Activated CD8-positive, alpha-beta T cell treated with anti-CD3 and anti-CD28 coated beads for 36 hours (primary cell): Measurements from ENCODE around the gene EPHA1. TPM values are rescaled to one million over a fixed set of nuclear protein-coding genes. Genes with fewer than 3 reads are reported as not detected.
"Not testable (repeated sequence)": the region's sequence is repeated elsewhere in the genome, so short reads cannot be mapped to it uniquely, and the experiment has no call there.

Experiments
- ATAC-seq: fragments of 200-7000 bp; cut with Tn5 transposase; one replicate; pipeline ENCODE4 v1.10.0; 2021; ENCODE audit warnings: mild to moderate bottlenecking, moderate library complexity
- CTCF ChIA-PET: fragments of 350-600 bp; sonication (Branson Sonifier 250); formaldehyde crosslinking; loops from one replicate; lab custom pipeline; 2021; ENCODE audit warnings: antibody characterized with exemption; lab: Charles Lee
- POLR2A ChIA-PET: fragments of 350-600 bp; sonication (Branson Sonifier 250); formaldehyde crosslinking; loops from one replicate; lab custom pipeline; 2021; ENCODE audit warnings: antibody characterized with exemption; lab: Charles Lee
- DNase-seq: peaks from one replicate; pipeline ENCODE4 v3.0.0-alpha.2; 2020
- H3K27ac Mint-ChIP-seq: one replicate; pipeline ENCODE4 v1.8.0; 2021; ENCODE audit warnings: mild to moderate bottlenecking, mixed read lengths
- H3K27me3 Mint-ChIP-seq: one replicate; pipeline ENCODE4 v1.8.0; 2021; ENCODE audit warnings: mixed read lengths
- H3K36me3 Mint-ChIP-seq: one replicate; pipeline ENCODE4 v1.8.0; 2021; ENCODE audit warnings: low read depth, mixed read lengths
- H3K4me1 Mint-ChIP-seq: one replicate; pipeline ENCODE4 v1.8.0; 2021; ENCODE audit warnings: low read depth, mixed read lengths
- H3K4me3 Mint-ChIP-seq: one replicate; pipeline ENCODE4 v1.8.0; 2021; ENCODE audit warnings: mild to moderate bottlenecking, moderate library complexity, mixed read lengths
- H3K9me3 Mint-ChIP-seq: one replicate; pipeline ENCODE4 v1.8.0; 2021; ENCODE audit warnings: mixed read lengths
- intact Hi-C: fragments of 100-400 bp; cut with micrococcal nuclease; formaldehyde crosslinking; loops from one replicate; pipeline ENCODE4 v1.10.0; 2022
- total RNA-seq, 2 experiments: library from RNA; stranded (reverse); gene quantifications; one replicate each; pipeline ENCODE4 v1.2.3, GENCODE V29; 2021
- TF ChIP-seq, protein P1 (sequence below): fragments of 200-600 bp; IDR thresholded peaks from one replicate; pipeline ENCODE4 v1.8.0; 2022; ENCODE audit warnings: antibody characterized with exemption, mild to moderate bottlenecking

EPHA1 gene
- total RNA-seq, 2 experiments from 2014 or later: 2.4 to 2.8 TPM

- H3K36me3 Mint-ChIP-seq: no peaks in the 10 kb centered on the region
- no peaks in the 10 kb centered on the region for H3K9me3 Mint-ChIP-seq
- CTCF ChIA-PET: interaction anchor here (1.0 to 1.3 kb wide), 3 partner anchors 10 to 186 kb away, joined by 3 to 7 read pairs (median 3); no protein-coding TSS in a partner anchor
- TF ChIP-seq, protein P1, sequence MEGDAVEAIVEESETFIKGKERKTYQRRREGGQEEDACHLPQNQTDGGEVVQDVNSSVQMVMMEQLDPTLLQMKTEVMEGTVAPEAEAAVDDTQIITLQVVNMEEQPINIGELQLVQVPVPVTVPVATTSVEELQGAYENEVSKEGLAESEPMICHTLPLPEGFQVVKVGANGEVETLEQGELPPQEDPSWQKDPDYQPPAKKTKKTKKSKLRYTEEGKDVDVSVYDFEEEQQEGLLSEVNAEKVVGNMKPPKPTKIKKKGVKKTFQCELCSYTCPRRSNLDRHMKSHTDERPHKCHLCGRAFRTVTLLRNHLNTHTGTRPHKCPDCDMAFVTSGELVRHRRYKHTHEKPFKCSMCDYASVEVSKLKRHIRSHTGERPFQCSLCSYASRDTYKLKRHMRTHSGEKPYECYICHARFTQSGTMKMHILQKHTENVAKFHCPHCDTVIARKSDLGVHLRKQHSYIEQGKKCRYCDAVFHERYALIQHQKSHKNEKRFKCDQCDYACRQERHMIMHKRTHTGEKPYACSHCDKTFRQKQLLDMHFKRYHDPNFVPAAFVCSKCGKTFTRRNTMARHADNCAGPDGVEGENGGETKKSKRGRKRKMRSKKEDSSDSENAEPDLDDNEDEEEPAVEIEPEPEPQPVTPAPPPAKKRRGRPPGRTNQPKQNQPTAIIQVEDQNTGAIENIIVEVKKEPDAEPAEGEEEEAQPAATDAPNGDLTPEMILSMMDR: no peak
- DNase-seq (no peak), ATAC-seq (peak; percentile 51)
- POLR2A ChIA-PET: no interaction called here
- H3K4me3 Mint-ChIP-seq: no peak overlapping the region
- intact Hi-C loops: no loop called here
- H3K27me3 Mint-ChIP-seq: no peaks in the 10 kb centered on the region
- peaks cover 6% of the 10 kb centered on the region for H3K4me1 Mint-ChIP-seq
- H3K27ac Mint-ChIP-seq: peak overlapping the region; percentile 52
These were observed 18.0 kb upstream of the EPHA1 start for GRCh38 chr7:143426479-143427142.

DNA sequence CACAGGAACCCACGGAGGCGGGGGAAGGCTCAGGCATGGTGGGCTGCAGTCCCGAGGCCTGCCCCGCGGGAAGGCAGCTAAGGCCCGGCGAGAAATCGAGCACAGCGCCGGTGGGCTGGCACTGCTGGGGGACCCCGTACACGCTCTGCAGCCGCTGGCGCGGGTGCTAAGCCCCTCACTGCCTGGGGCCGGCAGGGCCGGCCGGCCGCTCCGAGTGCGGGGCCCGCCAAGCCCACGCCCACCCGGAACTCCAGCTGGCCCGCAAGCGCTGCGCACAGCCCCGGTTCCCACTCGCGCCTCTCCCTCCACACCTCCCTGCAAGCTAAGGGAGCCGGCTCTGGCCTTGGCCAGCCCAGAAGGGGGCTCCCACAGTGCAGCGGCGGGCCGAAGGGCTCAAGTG is 15.8 kb upstream of the EPHA1 start:
- CTCF ChIA-PET: interaction anchor here (1.3 to 1.6 kb wide), 2 partner anchors 8 to 184 kb away, joined by 3 to 6 read pairs; no protein-coding TSS in a partner anchor
- H3K27me3 Mint-ChIP-seq, intact Hi-C loops, ATAC-seq, H3K4me3 Mint-ChIP-seq, H3K4me1 Mint-ChIP-seq, H3K9me3 Mint-ChIP-seq, H3K36me3 Mint-ChIP-seq, POLR2A ChIA-PET, H3K27ac Mint-ChIP-seq, DNase-seq: not testable (repeated sequence)

- TF ChIP-seq, protein P1: no peak
- Mint-ChIP-seq H3K9me3 (peaks cover 4% of the 10 kb centered on the region), H3K27me3 (no peaks in the 10 kb centered on the region), H3K36me3 (peaks cover 3% of the 10 kb centered on the region), H3K27ac (no peak overlapping the region), H3K4me1 (peaks cover 13% of the 10 kb centered on the region), H3K4me3 (no peak overlapping the region)
- no peak for DNase-seq
- ChIA-PET CTCF (interaction anchor here (1.0 to 3.6 kb wide), 2 partner anchors 77 to 182 kb away, joined by 3 to 20 read pairs; no protein-coding TSS in a partner anchor), POLR2A (no interaction called here)
- ATAC-seq: no peak
- intact Hi-C loops: no loop called here
These were observed 13.4 kb upstream of the EPHA1 start for GRCh38 chr7:143422033-143422432.

DNA sequence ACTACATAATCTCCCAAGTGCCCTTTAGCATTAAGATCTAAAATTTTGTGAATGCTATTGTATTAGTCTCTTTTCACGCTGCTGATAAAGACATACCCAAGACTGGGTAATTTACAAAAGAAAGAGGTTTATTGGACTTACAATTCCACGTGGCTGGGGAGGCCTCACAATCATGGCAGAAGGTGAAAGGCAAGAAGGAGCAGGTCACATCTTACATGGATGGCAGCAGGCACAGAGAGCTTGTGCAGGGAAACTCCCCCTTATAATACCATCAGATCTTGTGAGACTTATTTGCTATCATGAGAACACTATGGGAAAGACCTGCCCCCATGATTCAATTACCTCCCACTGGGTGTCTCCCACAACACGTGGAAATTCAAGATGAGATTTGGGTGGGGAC is 12.0 kb upstream of the EPHA1 start:
- H3K36me3 Mint-ChIP-seq, intact Hi-C loops, H3K4me3 Mint-ChIP-seq, H3K27ac Mint-ChIP-seq, DNase-seq, H3K9me3 Mint-ChIP-seq, POLR2A ChIA-PET, H3K27me3 Mint-ChIP-seq, ATAC-seq: not testable (repeated sequence)
- peaks cover 10% of the 10 kb centered on the region for H3K4me1 Mint-ChIP-seq
- CTCF ChIA-PET: interaction anchor here (3.6 kb wide), 1 partner anchor 180 kb away, joined by 20 read pairs; no protein-coding TSS in a partner anchor

DNA sequence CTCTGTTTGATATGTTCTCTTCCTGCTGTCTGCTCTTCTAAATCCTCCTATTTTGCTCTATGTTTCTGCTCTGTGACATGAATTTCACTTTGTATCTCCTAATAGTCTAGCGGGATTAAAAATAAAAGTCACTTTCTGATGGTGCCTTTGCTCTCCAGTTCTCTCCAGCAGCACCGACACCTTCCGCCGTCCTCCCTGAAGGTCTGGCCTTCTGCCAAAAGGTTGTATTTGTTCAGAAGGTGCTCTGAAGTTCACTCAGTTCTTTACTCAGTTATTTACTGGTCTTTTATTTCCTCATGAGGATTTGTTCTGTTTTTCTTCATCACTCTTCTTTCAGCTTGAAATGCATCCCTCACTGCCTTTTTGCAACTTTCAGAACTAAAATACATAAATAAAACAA is 11.2 kb upstream of the EPHA1 start:
- ChIA-PET POLR2A (no interaction called here), CTCF (no interaction called here)
- Mint-ChIP-seq H3K27ac (no peak overlapping the region), H3K4me3 (no peak overlapping the region), H3K4me1 (peaks cover 10% of the 10 kb centered on the region), H3K27me3 (no peaks in the 10 kb centered on the region), H3K9me3 (peaks cover 4% of the 10 kb centered on the region), H3K36me3 (peaks cover 3% of the 10 kb centered on the region)
- ATAC-seq (no peak), DNase-seq (no peak)
- intact Hi-C loops: loop anchor here (5.0 kb wide), 1 partner anchor 43 kb away; no protein-coding TSS in a partner anchor
- TF ChIP-seq, protein P1: no peak
